Frontal cortex (tissue), 4 donors: ENCODE data around the gene CHTOP. TPM values are rescaled to one million over a fixed set of nuclear protein-coding genes. Genes with fewer than 3 reads are reported as not detected.

Experiments used
- DNase-seq, 2 donors: peaks; one replicate each; pipeline ENCODE4 v3.0.0; 2012; ENCODE audit warnings: low spot score in 2 of 2
- FAIRE-seq: peaks from 2 replicates; lab custom pipeline; 2012; peaks lifted over from hg19 to GRCh38; lab: Jason Lieb, UNC
- total RNA-seq: library from RNA; depleted of rRNA; stranded (reverse); fragments of >200 nt; gene quantifications from one replicate; pipeline ENCODE4 v1.2.3, GENCODE V29; 2014
- donor health status: control.
- donor health status: control.
- donor health status: control.

The CHTOP gene
- total RNA-seq, 1 donor from 2014 or later = 55.0 TPM

DNA sequence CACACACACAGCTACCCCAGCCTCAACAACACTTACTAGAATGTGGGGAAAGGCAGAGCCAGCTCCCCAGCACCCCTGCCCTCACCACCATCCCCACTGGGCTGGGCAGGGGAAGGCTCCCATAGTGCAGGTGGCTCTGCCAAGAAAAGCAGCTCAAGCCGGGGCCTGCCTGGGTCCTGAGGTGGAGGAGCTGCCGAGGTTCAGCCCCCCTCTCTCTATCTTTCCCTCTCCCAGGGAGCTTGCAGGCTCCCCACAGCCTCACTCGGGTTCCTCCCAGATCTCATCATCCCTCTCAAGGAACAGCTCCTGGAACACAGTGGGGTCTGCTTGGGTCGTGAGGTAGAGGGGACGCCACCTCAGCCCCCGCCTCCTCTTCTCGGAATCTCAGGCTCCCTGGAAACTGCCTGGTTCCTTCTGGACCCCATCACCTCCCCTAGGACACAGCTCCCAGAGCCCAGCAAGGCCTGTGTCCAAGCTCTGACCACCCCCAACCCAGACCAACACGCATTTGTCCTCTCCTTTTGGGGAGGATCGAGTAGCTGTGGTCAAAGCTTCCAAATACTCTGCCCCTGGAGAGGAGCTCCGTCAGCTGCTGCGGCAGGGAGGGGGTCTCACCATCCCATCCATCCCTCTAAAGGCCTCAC is 21.6 kb upstream of the CHTOP start:
- FAIRE-seq (no peak), DNase-seq (no peak)

DNA sequence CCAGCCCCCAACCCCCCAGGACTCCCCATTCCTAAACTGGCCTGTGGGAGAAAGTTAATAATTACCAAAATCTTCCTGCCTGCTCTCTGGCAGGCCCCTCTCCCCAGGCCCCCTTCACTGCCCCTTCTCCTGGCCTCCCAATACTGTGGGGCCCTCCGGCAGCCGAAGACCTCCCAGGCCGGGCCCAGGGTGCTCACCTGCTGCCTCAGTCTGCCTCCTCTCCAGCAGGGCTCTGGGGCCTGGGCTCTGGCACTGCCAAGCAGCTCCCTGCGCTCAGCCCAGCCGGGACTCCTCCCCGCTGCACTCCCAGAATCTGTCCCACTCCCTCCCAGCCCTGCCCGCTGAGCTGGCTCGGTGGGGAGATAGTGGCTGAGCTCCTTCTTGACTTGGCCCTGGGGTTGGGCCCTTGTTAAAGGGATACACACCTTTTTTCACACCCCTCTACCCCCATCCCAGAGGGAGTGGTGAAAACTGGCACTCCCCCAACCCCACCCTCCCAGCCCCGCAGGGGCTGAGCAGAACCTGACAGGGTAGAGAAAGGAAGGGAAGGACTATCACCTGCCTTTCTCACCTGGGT is 21.0 kb upstream of the CHTOP start, which contains the start of gene S100A16:
TSS of gene S100A16 (minus strand) at position 383 of the 577 bp plus-strand sequence. CDS start 4,986 bp downstream, outside the sequence.
- DNase-seq (no peak), FAIRE-seq (no peak)

DNA sequence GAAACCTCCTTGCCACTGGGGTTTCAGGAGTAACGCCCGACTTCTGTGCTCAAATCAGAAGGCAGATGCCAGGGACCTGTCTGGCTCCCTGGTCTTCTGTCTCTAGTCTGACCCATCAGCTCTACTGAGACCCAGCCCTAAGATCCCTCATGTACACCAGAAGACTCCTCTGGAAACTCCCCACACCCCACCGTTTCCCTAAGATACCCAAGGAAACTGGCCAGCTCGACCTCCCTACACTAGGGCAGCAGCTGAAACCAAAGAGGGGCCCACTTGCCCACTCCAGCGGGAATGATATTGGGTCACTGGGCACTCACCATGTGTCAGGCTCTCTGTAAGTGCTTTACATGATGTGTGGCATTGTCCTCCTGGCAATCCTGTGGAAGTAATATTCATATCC is 20.5 kb upstream of the CHTOP start:
- DNase-seq = no peak
- FAIRE-seq = no peak

DNA sequence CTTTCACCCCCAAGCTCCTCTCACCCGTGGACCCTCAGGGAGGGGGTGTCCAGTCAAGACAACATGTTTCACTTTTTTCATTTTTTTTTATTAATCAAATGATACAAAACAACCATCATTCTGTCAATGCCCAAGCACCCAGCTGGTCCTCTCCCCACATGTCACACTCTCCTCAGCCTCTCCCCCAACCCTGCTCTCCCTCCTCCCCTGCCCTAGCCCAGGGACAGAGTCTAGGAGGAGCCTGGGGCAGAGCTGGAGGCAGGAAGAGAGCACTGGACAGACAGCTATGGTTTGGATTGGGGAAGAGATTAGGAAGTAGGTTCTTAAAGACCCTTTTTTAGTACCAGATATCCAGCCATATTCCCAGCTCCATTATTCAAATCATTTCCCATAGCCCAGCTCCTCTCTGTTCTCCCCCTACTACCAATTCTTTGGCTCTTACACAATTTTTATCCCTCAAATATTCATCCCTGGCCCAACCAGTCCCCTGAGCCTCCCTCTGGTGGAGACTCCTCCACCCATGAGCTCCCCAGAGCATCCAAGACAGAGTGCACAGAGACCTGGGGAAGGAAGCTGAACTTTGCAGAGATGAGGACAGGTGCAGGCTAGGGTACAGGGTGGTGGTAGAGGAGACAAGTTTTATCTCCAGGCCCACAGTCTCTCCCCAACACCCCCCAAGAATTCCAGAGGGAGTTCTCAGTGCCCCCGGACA is 19.5 kb upstream of the CHTOP start:
- no peak for FAIRE-seq
- no peak for DNase-seq

DNA sequence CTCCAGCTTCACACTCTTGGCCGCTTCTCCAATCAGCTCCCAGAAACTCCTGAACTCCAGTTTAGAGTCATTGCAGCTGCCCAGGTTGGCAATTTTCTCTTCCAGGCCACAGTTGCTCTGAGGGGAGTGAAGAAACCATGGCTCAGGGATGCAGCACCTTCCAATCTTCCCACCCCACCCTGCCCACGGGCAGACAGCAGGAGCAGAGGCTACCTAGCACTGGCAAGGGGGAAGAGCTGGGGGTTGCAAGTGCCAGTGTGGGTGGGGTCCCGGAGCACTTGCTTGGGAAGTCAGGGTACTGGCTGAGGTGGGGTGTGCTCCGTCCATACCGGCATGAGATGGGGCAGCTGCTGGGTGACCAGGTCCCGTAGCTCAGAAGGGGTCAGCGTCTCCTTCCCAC is 19.0 kb upstream of the CHTOP start:
- no peak for DNase-seq
- no peak for FAIRE-seq

DNA sequence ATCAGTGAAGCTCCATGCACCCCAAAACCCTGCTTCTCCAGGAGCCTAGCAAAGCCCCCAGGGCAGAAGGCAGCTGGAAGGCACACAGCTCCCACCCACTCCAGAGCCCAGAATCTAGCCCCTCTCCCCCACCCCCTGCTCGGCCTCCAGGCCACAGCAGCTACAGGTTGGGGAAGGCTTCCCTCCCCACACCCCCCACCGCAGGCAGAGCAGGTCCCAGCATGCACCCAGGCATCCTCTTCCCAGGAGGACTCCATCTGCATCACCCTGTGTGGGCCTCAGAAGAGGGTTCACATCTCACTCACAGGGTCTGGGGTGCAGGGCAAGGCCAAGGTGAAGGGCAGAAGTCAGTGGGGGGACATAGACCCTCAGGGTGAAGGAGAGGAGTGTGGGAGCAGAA is 18.5 kb upstream of the CHTOP start:
- DNase-seq (no peak), FAIRE-seq (no peak)

DNA sequence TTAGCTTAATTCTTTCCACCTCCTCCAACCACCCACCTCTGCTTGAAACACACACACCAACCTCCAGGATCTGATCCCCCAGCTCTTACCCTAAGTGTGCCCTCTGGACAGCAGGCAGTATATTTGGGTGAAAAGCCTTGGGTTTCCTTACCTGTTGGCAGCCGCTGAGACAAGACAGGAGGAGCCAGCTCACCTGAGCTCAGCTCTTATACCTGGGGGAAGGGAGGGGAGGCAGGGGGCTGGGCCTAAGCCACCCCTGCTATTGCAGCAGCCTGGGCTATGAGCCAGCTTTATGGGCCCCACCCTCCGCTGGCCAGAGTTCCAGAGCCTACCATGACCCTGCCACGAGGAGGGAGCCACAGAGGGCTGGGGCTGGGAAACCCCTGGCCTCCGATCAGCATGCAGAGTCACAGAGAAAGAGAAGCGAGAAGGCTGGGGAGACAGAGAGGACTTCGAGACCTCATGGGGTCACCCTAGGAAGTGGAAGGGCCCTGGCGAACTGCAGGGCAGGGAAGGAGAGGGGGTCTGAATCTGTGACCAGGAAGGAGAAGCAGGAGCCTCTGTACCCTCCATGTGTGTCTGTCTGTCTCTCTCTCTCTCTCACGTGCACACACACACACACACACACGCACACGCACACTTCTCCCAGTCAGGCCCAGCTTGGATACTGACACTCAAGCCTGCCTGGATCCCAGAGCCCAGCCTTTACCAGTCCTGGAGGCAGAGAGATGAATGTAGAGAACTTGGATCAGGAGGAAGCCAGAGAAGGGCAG is 17.5 kb upstream of the CHTOP start, which contains the start of gene S100A14:
TSS of gene S100A14 (minus strand) at position 182 of the 773 bp plus-strand sequence. CDS start 467 bp downstream, outside the sequence.
- DNase-seq (no peak), FAIRE-seq (no peak)

DNA sequence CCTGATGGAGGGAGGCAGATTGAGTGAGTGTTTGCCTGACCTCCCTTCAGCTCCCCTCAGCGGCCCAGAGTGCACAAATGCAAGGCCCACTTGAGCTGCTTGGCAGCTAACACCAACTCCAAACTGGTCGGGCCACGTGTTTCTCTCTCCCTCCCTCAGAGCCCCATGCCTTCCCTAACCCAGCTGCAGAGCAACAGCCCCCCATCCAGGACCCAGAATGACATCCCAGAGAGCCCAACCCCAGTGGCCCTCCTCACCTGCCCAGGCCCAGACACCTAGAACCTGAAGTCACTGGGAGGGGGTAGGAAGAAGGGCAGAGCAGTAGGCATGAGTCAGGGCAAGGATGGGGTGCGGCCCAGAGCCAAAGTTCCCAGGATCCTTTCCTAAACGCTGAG is 17.0 kb upstream of the CHTOP start:
- FAIRE-seq (no peak), DNase-seq (no peak)

DNA sequence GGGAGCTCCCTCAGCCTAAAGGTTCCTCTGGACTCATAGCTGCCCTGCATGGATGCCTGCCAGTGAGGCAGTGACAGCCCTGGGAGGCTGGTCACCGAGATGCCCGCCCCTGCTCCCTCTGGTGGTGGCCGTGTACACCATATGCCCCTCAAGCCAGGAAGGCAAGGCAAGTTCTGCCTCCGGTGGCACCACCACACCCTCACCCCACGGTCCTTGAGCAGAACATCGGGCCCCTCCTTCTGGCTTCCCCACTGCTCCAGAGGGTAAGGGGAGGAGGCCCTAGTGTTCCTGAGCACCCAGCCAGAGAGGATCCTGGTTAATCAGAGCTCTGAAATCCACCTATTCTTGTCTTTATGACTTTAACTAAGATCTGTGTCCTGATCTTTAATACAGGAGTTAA is 16.2 kb upstream of the CHTOP start:
- FAIRE-seq = no peak
- no peak for DNase-seq

DNA sequence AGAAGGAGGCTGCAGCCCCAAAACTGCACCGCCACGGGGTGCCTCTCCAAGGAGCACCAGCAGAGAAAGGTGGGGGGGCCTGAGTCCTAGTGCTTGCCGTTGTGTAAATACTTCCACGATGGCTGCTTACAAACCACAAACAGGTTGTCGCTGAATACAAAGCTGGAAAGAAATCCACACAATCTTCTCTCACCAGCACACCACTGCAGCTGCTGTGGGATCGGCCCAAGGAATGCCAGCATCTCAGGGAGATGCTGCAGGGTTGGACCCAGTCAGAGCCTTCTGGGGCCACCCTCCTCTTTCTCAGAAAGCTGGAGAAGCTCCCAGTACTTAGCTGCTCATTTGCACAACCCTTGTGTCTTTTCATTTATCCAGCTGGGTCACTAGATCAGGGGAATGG is 14.7 kb upstream of the CHTOP start:
- FAIRE-seq = no peak
- DNase-seq = no peak

DNA sequence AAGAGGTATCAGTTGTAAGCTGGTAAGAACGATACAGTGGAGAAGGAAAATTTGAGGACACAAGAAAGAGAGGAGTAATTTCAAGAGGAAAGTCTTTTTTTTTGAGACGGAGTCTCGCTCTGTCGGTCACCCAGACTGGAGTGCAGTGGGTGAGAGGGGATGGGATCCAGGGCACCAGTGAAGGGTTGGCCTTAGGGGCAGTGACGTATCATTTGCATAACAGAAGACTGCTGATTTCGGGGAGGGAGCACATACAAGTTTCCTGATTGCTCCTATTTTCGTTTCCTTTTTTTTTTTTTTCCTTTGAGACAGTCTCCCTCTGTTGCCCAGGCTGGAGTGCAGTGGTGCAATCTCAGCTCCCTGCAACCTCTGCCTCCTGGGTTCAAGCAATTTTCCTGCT is 10.8 kb upstream of the CHTOP start:
- no peak for FAIRE-seq
- DNase-seq = no peak

DNA sequence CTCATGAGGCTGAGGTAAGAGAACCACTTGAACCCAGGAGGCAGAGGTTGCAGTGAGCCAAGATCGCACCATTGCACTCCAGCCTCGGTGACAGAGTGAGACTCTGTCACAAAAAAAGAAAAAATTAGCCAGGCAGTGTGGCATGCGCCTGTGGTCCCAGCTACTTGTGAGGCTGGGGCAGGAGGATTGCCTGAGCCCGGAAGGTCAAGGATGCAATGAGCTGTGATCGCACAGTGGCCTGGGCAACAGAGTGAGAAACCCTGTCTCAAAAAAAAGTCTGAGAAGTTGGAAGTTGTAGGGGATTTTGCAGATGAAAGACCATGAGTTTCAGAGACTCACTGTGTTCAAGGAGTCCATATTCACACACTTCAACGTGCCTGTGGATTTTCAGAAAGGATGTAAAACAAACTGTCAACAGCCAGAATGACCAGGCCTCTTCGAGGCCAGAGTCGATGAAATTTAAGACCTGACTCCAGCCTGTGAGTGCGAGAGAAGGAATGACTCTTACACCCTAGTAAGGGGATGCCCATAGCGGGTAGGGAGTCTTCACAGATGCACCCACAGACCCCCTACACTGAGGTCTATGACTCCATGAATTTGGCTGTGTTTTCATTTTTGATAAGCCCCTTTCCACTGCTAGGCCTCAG is 8.8 kb upstream of the CHTOP start:
- no peak for FAIRE-seq
- no peak for DNase-seq

DNA sequence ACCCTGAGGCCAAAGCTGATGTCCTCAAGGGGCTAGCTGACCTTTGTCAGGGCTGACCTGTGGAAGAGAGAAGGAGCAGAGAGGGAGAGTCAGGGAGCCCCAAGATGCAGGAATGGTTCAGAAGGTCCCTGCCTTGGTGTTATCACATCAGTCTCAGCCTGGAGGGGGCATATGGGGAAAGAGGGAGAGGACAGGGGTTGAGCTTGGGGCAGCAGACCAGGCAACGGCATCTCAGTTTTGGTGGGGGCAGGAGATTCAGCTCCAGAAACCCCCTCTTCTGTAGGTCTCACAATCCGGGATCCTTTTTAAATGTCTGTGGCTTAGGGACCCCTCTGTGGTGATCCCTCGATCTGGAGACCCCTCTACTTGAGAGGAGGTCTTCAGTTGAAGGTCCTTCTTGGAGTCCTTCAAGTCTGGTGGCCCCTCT is 7.4 kb upstream of the CHTOP start:
- FAIRE-seq = no peak

DNA sequence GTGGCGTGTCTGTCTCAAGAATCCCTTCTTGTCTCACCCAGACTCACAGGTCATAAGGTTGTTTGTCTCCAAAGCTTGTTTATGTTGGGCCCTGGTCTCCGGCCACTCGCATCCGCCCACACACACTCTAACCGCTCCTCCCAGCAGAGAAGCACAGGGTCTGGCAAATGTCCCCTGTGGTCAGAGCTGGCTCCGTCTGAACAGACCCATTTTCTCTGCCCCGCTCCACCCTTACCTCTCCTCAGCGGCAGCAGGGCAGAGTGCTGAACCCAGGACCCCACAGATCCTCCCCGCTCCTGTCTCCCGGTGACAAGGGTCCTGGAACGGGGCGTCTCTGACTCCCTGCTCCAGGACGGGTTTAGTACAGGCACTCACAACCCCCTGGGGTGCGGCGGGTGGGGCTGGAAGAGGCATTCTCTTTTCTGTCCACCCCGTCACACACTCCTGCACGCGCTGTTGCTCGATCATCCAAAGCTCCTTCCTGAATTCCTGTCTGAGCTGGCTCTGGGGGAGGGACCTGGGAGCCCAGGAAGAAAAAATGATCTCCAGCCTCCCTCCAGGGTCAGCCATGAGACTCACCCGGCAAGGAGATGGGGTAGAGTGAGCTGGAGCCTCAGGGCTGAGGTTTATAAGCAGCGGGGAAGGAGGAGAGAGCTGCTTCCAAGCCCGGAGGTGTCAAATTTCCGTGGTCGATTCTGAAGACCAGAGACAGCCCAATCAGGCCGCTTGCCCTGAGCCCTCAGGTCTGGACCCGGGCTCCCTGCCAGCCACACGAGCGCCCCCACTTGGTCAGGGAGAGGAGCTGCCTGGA is 6.8 kb upstream of the CHTOP start, which contains the start of gene S100A13:
TSS of gene S100A13 (minus strand) at position 602 of the 811 bp plus-strand sequence. CDS start 1,033 bp downstream, outside the sequence.
- no peak for FAIRE-seq
- peak in 1 of 2 donors; percentile 61 for DNase-seq

More for the DNA sequence above, 7.4 kb upstream of the CHTOP start:
- DNase-seq = no peak

DNA sequence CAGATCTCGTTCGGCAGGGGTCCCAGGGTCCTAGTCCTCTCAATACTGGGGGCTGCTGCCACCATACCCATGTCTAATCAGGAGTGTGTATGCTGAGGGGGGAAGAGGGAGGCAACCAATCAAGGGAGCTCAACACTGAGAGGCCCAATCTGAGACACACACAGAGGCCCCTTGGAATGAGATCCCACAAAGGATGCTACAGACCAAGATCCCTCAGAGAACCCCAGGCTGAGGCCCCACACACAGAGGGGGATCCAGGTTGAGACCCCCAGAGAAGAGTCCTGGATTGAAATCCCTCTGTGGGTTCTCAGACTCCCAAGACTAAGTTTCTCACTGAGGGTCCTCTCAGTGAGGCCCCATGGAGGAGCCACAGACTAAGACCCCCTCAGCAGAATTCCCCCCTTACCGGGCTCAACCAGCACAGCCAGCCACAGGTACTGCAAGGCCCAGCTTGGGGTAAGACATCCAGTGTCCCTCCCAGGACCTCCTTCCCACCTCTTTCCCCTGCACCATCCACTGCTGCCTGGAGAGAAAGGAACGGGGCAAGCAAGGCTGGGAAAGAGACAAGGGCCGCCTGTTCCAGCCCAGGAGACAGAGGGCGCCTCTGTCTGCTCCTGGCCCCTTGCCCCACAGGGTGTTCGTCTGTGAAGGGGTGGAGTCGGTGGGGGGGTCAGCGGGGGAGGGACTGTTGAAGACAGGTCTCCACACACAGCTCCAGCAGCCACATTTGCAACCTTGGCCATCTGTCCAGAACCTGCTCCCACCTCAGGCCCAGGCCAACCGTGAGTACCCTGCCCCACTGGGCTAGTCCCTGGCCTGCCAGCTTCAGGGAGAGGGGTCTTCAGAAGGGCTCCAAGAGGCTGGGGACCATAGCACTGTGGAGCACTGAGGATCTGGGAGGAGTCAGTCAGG is 5.9 kb upstream of the CHTOP start, which contains the start of gene S100A1:
TSS of gene S100A1 (plus strand) at position 720 of the 912 bp plus-strand sequence. CDS start 2,088 bp downstream, outside the sequence.
- DNase-seq (peak in 1 of 2 donors; percentile 61), FAIRE-seq (no peak)

DNA sequence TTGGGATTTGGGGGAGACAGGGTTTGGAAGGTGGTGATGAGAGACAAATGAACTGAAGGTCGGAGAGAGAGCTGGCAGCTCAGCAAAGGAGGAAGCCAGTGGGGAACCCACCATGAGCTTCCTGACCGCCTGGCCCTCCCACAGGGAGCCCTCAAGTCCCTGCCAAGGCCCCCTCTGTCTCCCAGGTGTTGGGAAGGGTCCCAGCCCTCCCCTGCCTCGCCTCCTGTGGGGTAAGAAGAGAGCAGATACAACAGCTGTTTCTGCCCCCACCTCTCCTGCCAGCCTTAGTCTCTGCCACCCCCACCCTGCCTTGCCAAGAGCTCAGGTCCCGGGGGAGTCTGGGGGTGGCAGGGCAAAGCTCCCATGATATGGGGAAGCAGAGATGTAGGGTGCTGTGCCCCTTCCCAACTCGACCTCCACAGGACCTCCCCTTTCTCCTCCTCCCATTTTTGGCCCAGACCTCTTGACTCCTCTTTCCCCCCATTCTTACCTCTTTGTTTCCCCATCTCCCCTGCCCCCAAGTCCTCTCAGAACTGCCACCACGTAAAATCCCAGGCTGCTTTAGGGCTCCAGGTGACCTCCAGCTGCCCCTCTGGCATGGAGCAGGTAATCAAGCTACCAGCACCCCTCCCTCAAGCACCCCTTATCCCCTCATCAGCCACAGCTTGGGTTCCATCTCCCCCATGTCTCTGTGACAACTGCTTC is 5.1 kb upstream of the CHTOP start:
- FAIRE-seq = no peak
- DNase-seq = no peak

DNA sequence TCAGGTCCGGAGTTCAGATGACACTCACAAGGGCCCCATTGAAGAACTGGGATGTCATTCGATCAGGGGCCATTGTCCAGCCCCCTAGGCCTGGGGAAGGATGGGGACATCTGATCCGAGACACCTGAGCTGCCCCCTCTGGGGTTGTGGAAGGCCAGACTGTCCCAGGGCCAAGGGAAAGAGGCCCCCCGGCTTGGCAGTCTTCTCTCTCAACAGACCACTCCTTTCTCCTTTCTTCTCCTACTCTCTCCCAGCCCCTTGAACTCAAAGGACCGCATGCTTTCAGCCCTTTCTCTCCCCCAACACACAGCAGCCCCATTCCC is 4.6 kb upstream of the CHTOP start:
- DNase-seq = no peak

More for the DNA sequence above, 4.6 kb upstream of the CHTOP start:
- FAIRE-seq = no peak
